ENCODE measurements around the gene TYMS. TPM values are rescaled to one million over a fixed set of nuclear protein-coding genes. Genes with fewer than 3 reads are reported as not detected.

Gene TYMS
- total and polyA plus RNA-seq, 9 of the 15 experiments (the other 6 are each of a cell fraction or from before 2014, with no cell fraction given) = 69.1 to 409 (median 175) TPM

- TF ChIP-seq CHD4 (IDR thresholded peaks at IDR 0.05; ENCODE audit: insufficient read depth, insufficient replicate concordance, low read depth, low read length, poor library complexity, severe bottlenecking) (no peak), GABPB2 (CRISPR knock-in tag; conservative IDR thresholded peaks at IDR 0.05) (no peak), GATA2 (CRISPR knock-in tag; IDR thresholded peaks at IDR 0.05) (peak; percentile 98), ZBTB1 (CRISPR knock-in tag; IDR thresholded peaks at IDR 0.05; ENCODE audit: borderline replicate concordance, low read depth) (no peak), CC2D1A (IDR thresholded peaks at IDR 0.05) (peak; percentile 98), NBN (IDR thresholded peaks at IDR 0.05; ENCODE audit: low read depth) (peak; percentile 92), HNRNPUL1 (IDR thresholded peaks at IDR 0.05; ENCODE audit: low read length) (no peak), VEZF1 (CRISPR knock-in tag; IDR thresholded peaks at IDR 0.05) (peak; percentile 65), PCBP2 (IDR thresholded peaks at IDR 0.05; ENCODE audit: low read depth, low read length, poor library complexity, severe bottlenecking) (no peak), ZNF311 (CRISPR knock-in tag; IDR thresholded peaks at IDR 0.05) (peak; percentile 56; the same call in 1 of the 2 replicates), SMAD2 (IDR thresholded peaks at IDR 0.05; ENCODE audit: low read depth, low read length) (no peak), HINFP (tag; conservative IDR thresholded peaks at IDR 0.05; ENCODE audit: low read depth) (no peak), HCFC1 (IDR thresholded peaks at IDR 0.05; ENCODE audit: low read depth, low read length) (no peak), BRD9 (IDR thresholded peaks at IDR 0.05; ENCODE audit: low read depth, partially characterized antibody) (peak; percentile 76), FOSL1 (tag; conservative IDR thresholded peaks at IDR 0.05) (peak; percentile 75), ZNF143 (CRISPR knock-in tag; IDR thresholded peaks at IDR 0.05) (no peak), ZNF263 (CRISPR knock-in tag; IDR thresholded peaks at IDR 0.05; ENCODE audit: borderline replicate concordance) (no peak), NEUROD1 (IDR thresholded peaks at IDR 0.05; ENCODE audit: borderline replicate concordance, low read depth, low read length, partially characterized antibody) (no peak), ELF4 (CRISPR knock-in tag; IDR thresholded peaks at IDR 0.05) (no peak), FOXM1 (IDR thresholded peaks at IDR 0.05; ENCODE audit: low read depth) (peak; percentile 97), FOXM1 (CRISPR knock-in tag; IDR thresholded peaks at IDR 0.05; ENCODE audit: low read depth) (no peak), TOE1 (IDR thresholded peaks at IDR 0.05; ENCODE audit: borderline replicate concordance) (peak; percentile 18; the same call in 1 of the 2 replicates), TOE1 (CRISPR knock-in tag; IDR thresholded peaks at IDR 0.05; ENCODE audit: borderline replicate concordance, low read depth) (no peak), ZFP1 (CRISPR knock-in tag; IDR thresholded peaks at IDR 0.05) (no peak)
- TF ChIP-seq, protein P1, sequence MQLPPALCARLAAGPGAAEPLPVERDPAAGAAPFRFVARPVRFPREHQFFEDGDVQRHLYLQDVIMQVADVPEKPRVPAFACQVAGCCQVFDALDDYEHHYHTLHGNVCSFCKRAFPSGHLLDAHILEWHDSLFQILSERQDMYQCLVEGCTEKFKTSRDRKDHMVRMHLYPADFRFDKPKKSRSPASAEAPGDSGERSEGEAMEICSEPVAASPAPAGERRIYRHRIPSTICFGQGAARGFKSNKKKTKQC (CRISPR knock-in tag; IDR thresholded peaks at IDR 0.05) = no peak
Measured at GRCh38 chr18:617970-618504, 39.4 kb upstream of the TYMS start (continued).
